ENCODE results near the gene CARD18.

DNA sequence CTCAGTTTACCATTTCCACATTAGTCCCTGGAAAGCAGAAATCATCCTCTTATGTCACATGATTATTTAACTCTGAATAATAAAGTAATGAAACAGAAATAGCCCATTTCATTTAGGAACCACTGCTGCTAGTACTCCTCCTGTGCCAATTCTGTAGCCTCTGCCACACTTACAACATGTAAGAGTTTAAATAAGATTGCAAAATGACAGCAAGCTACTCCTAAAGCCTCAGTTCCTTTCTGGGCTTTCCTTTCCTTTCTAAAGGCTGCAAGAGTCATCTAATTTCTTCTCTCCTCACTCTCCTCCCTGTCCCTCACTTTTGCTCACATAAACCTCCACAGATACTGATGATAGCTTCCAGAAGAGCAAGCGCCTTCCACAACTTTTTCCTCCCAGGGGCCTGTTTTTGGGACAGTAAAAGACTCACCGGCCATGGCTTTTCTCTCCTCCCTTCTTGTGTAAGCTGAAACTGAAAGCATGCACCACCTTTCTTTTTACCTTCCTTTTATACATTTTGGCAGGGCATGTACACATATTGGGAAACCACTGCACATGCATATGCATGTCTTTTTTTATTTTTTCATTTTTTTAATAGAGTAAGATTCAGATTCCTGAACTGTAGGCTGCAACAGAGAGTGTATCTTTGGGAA is 38.5 kb downstream of the CARD18 start:
- no peak for TF ChIP-seq POLR2A (IDR thresholded peaks at IDR 0.05)
- TF ChIP-seq, protein P1, sequence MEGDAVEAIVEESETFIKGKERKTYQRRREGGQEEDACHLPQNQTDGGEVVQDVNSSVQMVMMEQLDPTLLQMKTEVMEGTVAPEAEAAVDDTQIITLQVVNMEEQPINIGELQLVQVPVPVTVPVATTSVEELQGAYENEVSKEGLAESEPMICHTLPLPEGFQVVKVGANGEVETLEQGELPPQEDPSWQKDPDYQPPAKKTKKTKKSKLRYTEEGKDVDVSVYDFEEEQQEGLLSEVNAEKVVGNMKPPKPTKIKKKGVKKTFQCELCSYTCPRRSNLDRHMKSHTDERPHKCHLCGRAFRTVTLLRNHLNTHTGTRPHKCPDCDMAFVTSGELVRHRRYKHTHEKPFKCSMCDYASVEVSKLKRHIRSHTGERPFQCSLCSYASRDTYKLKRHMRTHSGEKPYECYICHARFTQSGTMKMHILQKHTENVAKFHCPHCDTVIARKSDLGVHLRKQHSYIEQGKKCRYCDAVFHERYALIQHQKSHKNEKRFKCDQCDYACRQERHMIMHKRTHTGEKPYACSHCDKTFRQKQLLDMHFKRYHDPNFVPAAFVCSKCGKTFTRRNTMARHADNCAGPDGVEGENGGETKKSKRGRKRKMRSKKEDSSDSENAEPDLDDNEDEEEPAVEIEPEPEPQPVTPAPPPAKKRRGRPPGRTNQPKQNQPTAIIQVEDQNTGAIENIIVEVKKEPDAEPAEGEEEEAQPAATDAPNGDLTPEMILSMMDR (IDR thresholded peaks at IDR 0.05) = no peak
